Measurements from ENCODE around the gene ELF2. TPM values are rescaled to one million over a fixed set of nuclear protein-coding genes. Genes with fewer than 3 reads are reported as not detected.

The ELF2 gene
- total and polyA plus RNA-seq, 2 of the 8 experiments (the other 6 are each of a cell fraction or from before 2014, with no cell fraction given) = 21.1 to 44.3 TPM

- H4K20me1 ChIP-seq (replicated peaks in 1 of 2; ENCODE audit: control insufficient read depth in 1 of 2, insufficient read depth in 2 of 2, low read length in 2 of 2) = no peaks in the 10 kb centered on the region
- H2BK15ac ChIP-seq (ENCODE audit: low read length) = no peak overlapping the region
- H2BK5ac ChIP-seq (ENCODE audit: low read depth, low read length) = no peak overlapping the region
- H4K5ac ChIP-seq (ENCODE audit: insufficient read length, low read depth, low read length) = no peak overlapping the region
- no peak overlapping the region for H3K4me2 ChIP-seq (ENCODE audit: insufficient read depth in 1 of 2, low read depth in 2 of 2, low read length in 2 of 2)
- WGBS, 2 experiments (ENCODE audit: extremely low coverage in 1 of 2, insufficient coverage in 1 of 2, insufficient read length in 1 of 2, insufficient replicate concordance in 2 of 2, low coverage in 1 of 2, low lambda C conversion rate in 2 of 2, missing lambda C conversion rate in 1 of 2) = 90% methylated on average over 2 of the region's 4 CpGs; no CpG with 5 or more reads in 1 of the 2 experiments
- H3K23me2 ChIP-seq (ENCODE audit: low read depth, low read length) = no peaks in the 10 kb centered on the region
- no peaks in the 10 kb centered on the region for H3K79me2 ChIP-seq (ENCODE audit: control insufficient read depth in 1 of 2, insufficient read depth in 2 of 2, low read length in 2 of 2)
- no peaks in the 10 kb centered on the region for H3K79me1 ChIP-seq (ENCODE audit: low read depth, low read length)
- CTCF ChIA-PET (ENCODE audit: partially characterized antibody) = interaction anchor here (0.7 to 0.8 kb wide), 3 partner anchors 12 to 83 kb away, joined by 3 read pairs; no protein-coding TSS in a partner anchor
- DNase-seq (ENCODE audit: low read depth in 1 of 2, low spot score in 2 of 2) (no peak), FAIRE-seq (no peak)
- H3K4ac ChIP-seq (replicated peaks; ENCODE audit: insufficient read length, low read depth, low read length) = no peak overlapping the region
- H4K8ac ChIP-seq (ENCODE audit: extremely low read depth, insufficient read depth, low read length) = no peak overlapping the region
- no peak overlapping the region for H2BK20ac ChIP-seq (ENCODE audit: low read length)
- H4K91ac ChIP-seq (replicated peaks; ENCODE audit: insufficient read length, low read length) = no peak overlapping the region
- no peaks in the 10 kb centered on the region for H3K4me1 ChIP-seq (replicated peaks in 1 of 4; ENCODE audit: control insufficient read depth in 3 of 4, insufficient read depth in 4 of 4, low read length in 3 of 4)
- no peak overlapping the region for H3K4me3 ChIP-seq (ENCODE audit: extremely low read depth in 1 of 4, insufficient read depth in 2 of 4, low read depth in 3 of 4, low read length in 4 of 4)
- peaks cover 0 to 2% of the 10 kb centered on the region in 2 experiments; a peak in 1 of 4 replicates for H3K9me3 ChIP-seq (ENCODE audit: insufficient read depth in 2 of 2, low read depth in 1 of 2, low read length in 1 of 2)
- POLR2A ChIA-PET (ENCODE audit: partially characterized antibody) = no interaction called here
- H3K27me3 ChIP-seq (replicated peaks in 1 of 4; ENCODE audit: control insufficient read depth in 3 of 4, extremely low read depth in 1 of 4, insufficient read depth in 3 of 4, low read length in 3 of 4) = no peaks in the 10 kb centered on the region
- H3K56ac ChIP-seq (replicated peaks; ENCODE audit: insufficient read length, low read depth, low read length) = no peak overlapping the region
- no peak overlapping the region for H3K14ac ChIP-seq (ENCODE audit: insufficient read length)
- no peak overlapping the region for H2BK120ac ChIP-seq (replicated peaks; ENCODE audit: low read depth, low read length)
- H2BK12ac ChIP-seq (ENCODE audit: low read depth, low read length) = no peak overlapping the region
- H3K9ac ChIP-seq (replicated peaks in 1 of 4; ENCODE audit: extremely low read depth in 1 of 4, low read depth in 3 of 4, low read length in 3 of 4) = no peak overlapping the region
- no peak overlapping the region for H3K23ac ChIP-seq (ENCODE audit: insufficient read length)
- no peak overlapping the region for H2AFZ ChIP-seq (ENCODE audit: low read length)
- H3K18ac ChIP-seq (ENCODE audit: extremely low read depth, low read length) = no peak overlapping the region
- no peaks in the 10 kb centered on the region for H3K36me3 ChIP-seq (ENCODE audit: control insufficient read depth in 2 of 4, insufficient read depth in 4 of 4, low read length in 3 of 4)
- H2AK5ac ChIP-seq (ENCODE audit: low read depth, low read length) = no peak overlapping the region
- H3K27ac ChIP-seq (ENCODE audit: low read depth, low read length) = no peak overlapping the region
- TF ChIP-seq CREB1 (IDR thresholded peaks at IDR 0.05) = no peak
- no peak for TF ChIP-seq CTCF (IDR thresholded peaks at IDR 0.05; ENCODE audit: control extremely low read depth in 1 of 3, insufficient read depth in 1 of 3, low read depth in 1 of 3, low read length in 3 of 3)
- TF ChIP-seq SAP30 (IDR thresholded peaks at IDR 0.05; ENCODE audit: insufficient read depth, insufficient replicate concordance, low read length) = no peak
- no peak for TF ChIP-seq MAX (IDR thresholded peaks at IDR 0.05)
- no peak for TF ChIP-seq TCF12 (IDR thresholded peaks at IDR 0.05; ENCODE audit: low read depth, low read length)
- TF ChIP-seq TAF1 (IDR thresholded peaks at IDR 0.05; ENCODE audit: low read depth, low read length) = no peak
- no peak for TF ChIP-seq JUND (IDR thresholded peaks at IDR 0.05; ENCODE audit: low read length)
- no peak for TF ChIP-seq ATF2 (IDR thresholded peaks at IDR 0.05; ENCODE audit: low read length)
- no peak for TF ChIP-seq E2F6 (IDR thresholded peaks at IDR 0.05)
Measured at GRCh38 chr4:139200102-139200501, 23.1 kb upstream of the ELF2 start.
